WTC11 (cell line): ENCODE results near the gene COL10A1. TPM values are rescaled to one million over a fixed set of nuclear protein-coding genes. Genes with fewer than 3 reads are reported as not detected.

Source experiments
- ATAC-seq: fragments of 200-7000 bp; cut with Tn5 transposase; 2 replicates; pipeline ENCODE4 v1.10.0; 2021; ENCODE audit warnings: mild to moderate bottlenecking, moderate library complexity
- CTCF ChIA-PET: fragments of 300-600 bp; sonication (Branson Sonifier 250); formaldehyde crosslinking; loops from one replicate; lab custom pipeline; 2021; ENCODE audit warnings: antibody characterized with exemption; lab: Charles Lee
- POLR2A ChIA-PET: fragments of 350-600 bp; sonication (Branson Sonifier 250); formaldehyde crosslinking; loops from one replicate; lab custom pipeline; 2021; ENCODE audit warnings: antibody characterized with exemption; lab: Charles Lee
- DNase-seq: peaks from one replicate; pipeline ENCODE4 v3.0.0; 2021; ENCODE audit warnings: low spot score
- H3K27ac Mint-ChIP-seq: 2 replicates; pipeline ENCODE4 v1.8.0; 2021; ENCODE audit warnings: mixed read lengths
- H3K27me3 Mint-ChIP-seq: 2 replicates; pipeline ENCODE4 v1.8.0; 2021; ENCODE audit warnings: low read depth, mild to moderate bottlenecking, moderate library complexity, mixed read lengths
- H3K36me3 Mint-ChIP-seq: 2 replicates; pipeline ENCODE4 v1.8.0; 2021; ENCODE audit warnings: mixed read lengths
- H3K4me1 Mint-ChIP-seq: 2 replicates; pipeline ENCODE4 v1.8.0; 2022; ENCODE audit warnings: mixed read lengths
- H3K4me3 Mint-ChIP-seq: 2 replicates; pipeline ENCODE4 v1.8.0; 2021; ENCODE audit warnings: mild to moderate bottlenecking, moderate library complexity, mixed read lengths
- H3K9me3 Mint-ChIP-seq: 2 replicates; pipeline ENCODE4 v1.8.0; 2021; ENCODE audit warnings: mixed read lengths
- ATF2 ChIP-seq: sonication (generic); formaldehyde crosslinking; IDR thresholded peaks from 2 replicates; pipeline ENCODE4 v1.8.1; 2022; ENCODE audit warnings: low read depth, missing genetic modification reagents, borderline replicate concordance
- ATF3 ChIP-seq: sonication (generic); formaldehyde crosslinking; conservative IDR thresholded peaks from 2 replicates; pipeline ENCODE4 v1.8.1; 2022; ENCODE audit warnings: mild to moderate bottlenecking, missing genetic modification reagents
- ATF6 ChIP-seq: sonication (generic); formaldehyde crosslinking; IDR thresholded peaks from 2 replicates; pipeline ENCODE4 v1.8.1; 2023; ENCODE audit warnings: mild to moderate bottlenecking, missing genetic modification reagents
- CBFB ChIP-seq: sonication (generic); formaldehyde crosslinking; IDR thresholded peaks from 2 replicates; pipeline ENCODE4 v1.8.1; 2022; ENCODE audit warnings: mild to moderate bottlenecking, low read depth, missing genetic modification reagents
- CREM ChIP-seq: sonication (generic); formaldehyde crosslinking; IDR thresholded peaks from 2 replicates; pipeline ENCODE4 v1.8.1; 2022; ENCODE audit warnings: mild to moderate bottlenecking, missing genetic modification reagents, moderate library complexity
- E2F5 ChIP-seq: sonication (generic); formaldehyde crosslinking; IDR thresholded peaks from 2 replicates; pipeline ENCODE4 v1.8.1; 2022; ENCODE audit warnings: mild to moderate bottlenecking, moderate library complexity, missing genetic modification reagents
- ELF4 ChIP-seq: sonication (generic); formaldehyde crosslinking; IDR thresholded peaks from 2 replicates; pipeline ENCODE4 v1.8.1; 2022; ENCODE audit warnings: low read depth, mild to moderate bottlenecking, moderate library complexity, missing genetic modification reagents
- EMX1 ChIP-seq: fragments of 250-450 bp; sonication (Bioruptor Pico); IDR thresholded peaks from 2 replicates; pipeline ENCODE4 v1.8.0; 2021; ENCODE audit warnings: mild to moderate bottlenecking
- ESRRA ChIP-seq: sonication (generic); formaldehyde crosslinking; IDR thresholded peaks from 2 replicates; pipeline ENCODE4 v1.8.1; 2022; ENCODE audit warnings: mild to moderate bottlenecking, missing genetic modification reagents, borderline replicate concordance
- ETV6 ChIP-seq: sonication (generic); formaldehyde crosslinking; IDR thresholded peaks from 2 replicates; pipeline ENCODE4 v1.8.1; 2022; ENCODE audit warnings: mild to moderate bottlenecking, missing genetic modification reagents
- FOXK1 ChIP-seq: sonication (generic); formaldehyde crosslinking; IDR thresholded peaks from 2 replicates; pipeline ENCODE4 v1.8.0; 2022; ENCODE audit warnings: mild to moderate bottlenecking, moderate library complexity, missing genetic modification reagents
- HMGXB4 ChIP-seq: sonication (generic); formaldehyde crosslinking; IDR thresholded peaks from 2 replicates; pipeline ENCODE4 v1.8.1; 2023; ENCODE audit warnings: mild to moderate bottlenecking, moderate library complexity, missing genetic modification reagents
- IRF2 ChIP-seq: sonication (generic); formaldehyde crosslinking; IDR thresholded peaks from 2 replicates; pipeline ENCODE4 v1.8.0; 2022; ENCODE audit warnings: low read depth, missing genetic modification reagents, borderline replicate concordance
- KAT7 ChIP-seq: sonication (generic); formaldehyde crosslinking; IDR thresholded peaks from 2 replicates; pipeline ENCODE4 v1.8.1; 2023; ENCODE audit warnings: missing genetic modification reagents, mild to moderate bottlenecking, borderline replicate concordance
- NFATC4 ChIP-seq: fragments of 250-450 bp; sonication (Bioruptor Pico); IDR thresholded peaks from 2 replicates; pipeline ENCODE4 v1.9.0; 2021; ENCODE audit warnings: mild to moderate bottlenecking
- OVOL2 ChIP-seq: fragments of 250-450 bp; sonication (Bioruptor Pico); IDR thresholded peaks from 2 replicates; pipeline ENCODE4 v1.9.0; 2021; ENCODE audit warnings: mild to moderate bottlenecking, borderline replicate concordance
- STAT6 ChIP-seq: sonication (generic); formaldehyde crosslinking; conservative IDR thresholded peaks from 2 replicates; pipeline ENCODE4 v1.8.1; 2023; ENCODE audit warnings: mild to moderate bottlenecking, low read depth, missing genetic modification reagents, moderate library complexity
- TCF7 ChIP-seq: sonication (generic); formaldehyde crosslinking; IDR thresholded peaks from 2 replicates; pipeline ENCODE4 v1.8.0; 2022; ENCODE audit warnings: mild to moderate bottlenecking, low read depth, missing genetic modification reagents, moderate library complexity
- TP53 ChIP-seq: sonication (generic); formaldehyde crosslinking; IDR thresholded peaks from 2 replicates; pipeline ENCODE4 v1.8.1; 2023; ENCODE audit warnings: mild to moderate bottlenecking, missing genetic modification reagents
- USF1 ChIP-seq: sonication (generic); formaldehyde crosslinking; IDR thresholded peaks from 2 replicates; pipeline ENCODE4 v1.8.0; 2022; ENCODE audit warnings: mild to moderate bottlenecking, missing genetic modification reagents
- ZNF263 ChIP-seq: sonication (generic); formaldehyde crosslinking; IDR thresholded peaks from 2 replicates; pipeline ENCODE4 v1.8.1; 2022; ENCODE audit warnings: low read depth, mild to moderate bottlenecking, moderate library complexity, missing genetic modification reagents
- ZNF317 ChIP-seq: sonication (generic); formaldehyde crosslinking; IDR thresholded peaks from 2 replicates; pipeline ENCODE4 v1.8.1; 2023; ENCODE audit warnings: low read depth, mild to moderate bottlenecking, moderate library complexity, missing genetic modification reagents, borderline replicate concordance
- ZNF416 ChIP-seq: fragments of 250-450 bp; sonication (Bioruptor Pico); IDR thresholded peaks from 2 replicates; pipeline ENCODE4 v1.9.0; 2021; ENCODE audit warnings: mild to moderate bottlenecking, inconsistent platforms
- ZNF671 ChIP-seq: fragments of 250-450 bp; sonication (Bioruptor Pico); IDR thresholded peaks from 2 replicates; pipeline ENCODE4 v1.8.0; 2021; ENCODE audit warnings: mild to moderate bottlenecking
- total RNA-seq: library from RNA; stranded (reverse); gene quantifications from 3 replicates; pipeline ENCODE4 v1.2.3, GENCODE V29; 2021

Gene COL10A1
- total RNA-seq, 1 experiment from 2014 or later, result not detected

GRCh38 chr6:116145803-116146675, 20.1 kb upstream of the COL10A1 start:
- Mint-ChIP-seq H3K4me3 (no peak overlapping the region), H3K27me3 (no peaks in the 10 kb centered on the region), H3K36me3 (no peaks in the 10 kb centered on the region; the same call in 1 of the 2 replicates), H3K27ac (peak overlapping the region; percentile 33; the same call in 1 of the 2 replicates), H3K9me3 (no peaks in the 10 kb centered on the region), H3K4me1 (peaks cover 16% of the 10 kb centered on the region)
- ChIA-PET POLR2A (no interaction called here), CTCF (no interaction called here)
- DNase-seq (no peak), ATAC-seq (no peak)
- TF ChIP-seq ATF2 (CRISPR knock-in tag) (no peak), ZNF416 (CRISPR knock-in tag) (no peak), EMX1 (CRISPR knock-in tag) (no peak), ATF6 (no peak)

GRCh38 chr6:116144605-116145004, 18.7 kb upstream of the COL10A1 start:
- no peak for DNase-seq
- peaks cover 16% of the 10 kb centered on the region for H3K4me1 Mint-ChIP-seq
- H3K27ac Mint-ChIP-seq, result no peak overlapping the region
- TF ChIP-seq OVOL2 (no peak), CREM (no peak), ATF3 (CRISPR knock-in tag) (no peak), TCF7 (no peak), HMGXB4 (CRISPR knock-in tag) (no peak), KAT7 (CRISPR knock-in tag) (no peak), USF1 (no peak), ESRRA (CRISPR knock-in tag) (no peak), ZNF317 (CRISPR knock-in tag) (no peak), ETV6 (no peak), IRF2 (no peak), STAT6 (CRISPR knock-in tag) (no peak), CBFB (CRISPR knock-in tag) (no peak), ZNF671 (CRISPR knock-in tag) (no peak), FOXK1 (CRISPR knock-in tag) (no peak), NFATC4 (CRISPR knock-in tag) (no peak), ELF4 (CRISPR knock-in tag) (no peak), TP53 (CRISPR knock-in tag) (no peak), E2F5 (no peak), ZNF263 (CRISPR knock-in tag) (no peak)
- H3K36me3 Mint-ChIP-seq, result no peaks in the 10 kb centered on the region; the same call in 1 of the 2 replicates
- CTCF ChIA-PET, result no interaction called here
- H3K27me3 Mint-ChIP-seq, result no peaks in the 10 kb centered on the region
- no peak overlapping the region for H3K4me3 Mint-ChIP-seq
- no peak for ATAC-seq
- POLR2A ChIA-PET, result no interaction called here
- no peaks in the 10 kb centered on the region for H3K9me3 Mint-ChIP-seq
